Colonic mucosa (tissue), 4 donors: ENCODE measurements around the gene SECISBP2. TPM values are rescaled to one million over a fixed set of nuclear protein-coding genes. Genes with fewer than 3 reads are reported as not detected.

Source experiments
- DNase-seq: peaks from one replicate; pipeline ENCODE4 v3.0.0-alpha.2; 2020
- H3K27ac ChIP-seq: fragments of 200-600 bp; one replicate; pipeline ENCODE4 v1.8.0; 2021
- H3K27me3 ChIP-seq: fragments of 200-600 bp; one replicate; pipeline ENCODE4 v1.8.0; 2021
- H3K36me3 ChIP-seq: fragments of 200-600 bp; one replicate; pipeline ENCODE4 v1.8.0; 2021
- H3K4me1 ChIP-seq: fragments of 200-600 bp; one replicate; pipeline ENCODE4 v1.8.0; 2021; ENCODE audit warnings: mild to moderate bottlenecking
- H3K4me3 ChIP-seq: fragments of 200-600 bp; one replicate; pipeline ENCODE4 v1.8.0; 2021
- H3K9ac ChIP-seq, 2 donors: one replicate each; pipeline ENCODE4 v1.7.0; 2013; ENCODE audit warnings: control low read depth in 2 of 2, low read depth in 2 of 2, low read length in 2 of 2
- H3K9me3 ChIP-seq: fragments of 200-600 bp; one replicate; pipeline ENCODE4 v1.8.0; 2021
- CTCF ChIP-seq: fragments of 200-600 bp; IDR thresholded peaks from one replicate; pipeline ENCODE4 v1.8.0; 2022; ENCODE audit warnings: antibody characterized with exemption, mild to moderate bottlenecking
- intact Hi-C: fragments of 100-400 bp; cut with DNase I; formaldehyde crosslinking; loops from one replicate; pipeline ENCODE4 v1.14.1; 2022
- total RNA-seq, 2 donors: library from RNA; stranded (reverse); fragmentation: NEBNext Ultra II Directional in 1 of 2; extraction: Animal tissue kit (Norgen Biotek cat#: 25700) in 1 of 2; gene quantifications; one replicate each; pipeline ENCODE4 v1.2.1, GENCODE V29; 2021
- donor health status: healthy.
- donor health status: DM: no; HTN: no; CAD: no.
- donor health status: DM: no; HTN: no; CAD: no.

The SECISBP2 gene
- total RNA-seq, 2 donors from 2014 or later = 37.6 to 42.2 TPM

GRCh38 chr9:89351584-89352300 lies 33.4 kb downstream of the SECISBP2 start:
- TF ChIP-seq CTCF = no peak
- intact Hi-C loops = no loop called here
- Histone ChIP-seq H3K4me3 (no peak overlapping the region), H3K27me3 (no peaks in the 10 kb centered on the region), H3K9me3 (no peaks in the 10 kb centered on the region), H3K4me1 (no peaks in the 10 kb centered on the region), H3K27ac (no peak overlapping the region), H3K9ac (no peak overlapping the region), H3K36me3 (peaks cover 5% of the 10 kb centered on the region)
- DNase-seq = no peak

GRCh38 chr9:89352451-89352850 lies 34.2 kb downstream of the SECISBP2 start:
- no peak for TF ChIP-seq CTCF
- Histone ChIP-seq H3K27me3 (no peaks in the 10 kb centered on the region), H3K27ac (no peak overlapping the region), H3K9ac (no peak overlapping the region), H3K4me3 (no peak overlapping the region), H3K4me1 (no peaks in the 10 kb centered on the region), H3K36me3 (peaks cover 5% of the 10 kb centered on the region), H3K9me3 (no peaks in the 10 kb centered on the region)
- intact Hi-C loops = no loop called here
- DNase-seq = no peak

GRCh38 chr9:89352874-89353649 lies 34.8 kb downstream of the SECISBP2 start:
- Histone ChIP-seq H3K36me3 (peaks cover 5% of the 10 kb centered on the region), H3K27me3 (no peaks in the 10 kb centered on the region), H3K9me3 (no peaks in the 10 kb centered on the region), H3K4me3 (no peak overlapping the region), H3K9ac (no peak overlapping the region), H3K27ac (no peak overlapping the region), H3K4me1 (no peaks in the 10 kb centered on the region)
- DNase-seq = no peak
- intact Hi-C loops = no loop called here
- no peak for TF ChIP-seq CTCF

- peaks cover under 1% of the 10 kb centered on the region for H3K36me3 ChIP-seq
- H3K4me3 ChIP-seq = no peak overlapping the region
- no peak for DNase-seq
- no peak overlapping the region for H3K27ac ChIP-seq
- H3K9me3 ChIP-seq = no peaks in the 10 kb centered on the region
- TF ChIP-seq CTCF = no peak
- no peak overlapping the region for H3K9ac ChIP-seq
- no peaks in the 10 kb centered on the region for H3K4me1 ChIP-seq
- intact Hi-C loops = no loop called here
- no peaks in the 10 kb centered on the region for H3K27me3 ChIP-seq
Measured at GRCh38 chr9:89353989-89354388, 35.7 kb downstream of the SECISBP2 start.

- Histone ChIP-seq H3K4me1 (no peaks in the 10 kb centered on the region), H3K9me3 (no peaks in the 10 kb centered on the region), H3K27me3 (no peaks in the 10 kb centered on the region), H3K4me3 (no peak overlapping the region), H3K27ac (no peak overlapping the region), H3K36me3 (no peaks in the 10 kb centered on the region), H3K9ac (no peak overlapping the region)
- TF ChIP-seq CTCF = no peak
- intact Hi-C loops = no loop called here
- no peak for DNase-seq
Measured at GRCh38 chr9:89354471-89354870, 36.2 kb downstream of the SECISBP2 start.
